ENCODE results near the gene SETBP1. TPM values are rescaled to one million over a fixed set of nuclear protein-coding genes. Genes with fewer than 3 reads are reported as not detected.

SETBP1 gene
- total and polyA plus RNA-seq, 2 of the 8 experiments (the other 6 are each of a cell fraction or from before 2014, with no cell fraction given): 2.0 to 6.5 TPM

- H3K9me3 ChIP-seq (ENCODE audit: insufficient read depth in 2 of 2, low read depth in 1 of 2, low read length in 1 of 2): no peaks in the 10 kb centered on the region
- CTCF ChIA-PET (ENCODE audit: partially characterized antibody): interaction anchor here (0.6 kb wide), 1 partner anchor 612 kb away, joined by 3 read pairs; no protein-coding TSS in a partner anchor
- no peak overlapping the region for H2BK20ac ChIP-seq (ENCODE audit: low read length)
- WGBS, 2 experiments (ENCODE audit: extremely low coverage in 1 of 2, insufficient coverage in 1 of 2, insufficient read length in 1 of 2, insufficient replicate concordance in 2 of 2, low coverage in 1 of 2, low lambda C conversion rate in 2 of 2, missing lambda C conversion rate in 1 of 2): 86% methylated on average over 3 of the region's 3 CpGs; no CpG with 5 or more reads in 1 of the 2 experiments
- H3K23me2 ChIP-seq (ENCODE audit: low read depth, low read length): no peaks in the 10 kb centered on the region
- no peak overlapping the region for H2BK15ac ChIP-seq (ENCODE audit: low read length)
- no peaks in the 10 kb centered on the region for H3K27me3 ChIP-seq (replicated peaks in 1 of 4; ENCODE audit: control insufficient read depth in 3 of 4, extremely low read depth in 1 of 4, insufficient read depth in 3 of 4, low read length in 3 of 4)
- POLR2A ChIA-PET (ENCODE audit: partially characterized antibody): no interaction called here
- no peak overlapping the region for H4K91ac ChIP-seq (replicated peaks; ENCODE audit: insufficient read length, low read length)
- no peak overlapping the region for H3K4ac ChIP-seq (replicated peaks; ENCODE audit: insufficient read length, low read depth, low read length)
- H2BK5ac ChIP-seq (ENCODE audit: low read depth, low read length): no peak overlapping the region
- no peak for DNase-seq (ENCODE audit: low read depth in 1 of 2, low spot score in 2 of 2)
- no peak for FAIRE-seq
- H3K14ac ChIP-seq (ENCODE audit: insufficient read length): no peak overlapping the region
- H3K27ac ChIP-seq (ENCODE audit: low read depth, low read length): no peak overlapping the region
- H3K4me2 ChIP-seq (ENCODE audit: insufficient read depth in 1 of 2, low read depth in 2 of 2, low read length in 2 of 2): no peak overlapping the region
- H2BK120ac ChIP-seq (replicated peaks; ENCODE audit: low read depth, low read length): no peak overlapping the region
- no peak overlapping the region for H4K8ac ChIP-seq (ENCODE audit: extremely low read depth, insufficient read depth, low read length)
- no peak overlapping the region for H3K9ac ChIP-seq (replicated peaks in 1 of 4; ENCODE audit: extremely low read depth in 1 of 4, low read depth in 3 of 4, low read length in 3 of 4)
- no peak overlapping the region for H2AFZ ChIP-seq (ENCODE audit: low read length)
- no peak overlapping the region for H2BK12ac ChIP-seq (ENCODE audit: low read depth, low read length)
- H4K20me1 ChIP-seq (replicated peaks in 1 of 2; ENCODE audit: control insufficient read depth in 1 of 2, insufficient read depth in 2 of 2, low read length in 2 of 2): no peaks in the 10 kb centered on the region
- H3K36me3 ChIP-seq (ENCODE audit: control insufficient read depth in 2 of 4, insufficient read depth in 4 of 4, low read length in 3 of 4): no peaks in the 10 kb centered on the region
- no peak overlapping the region for H3K23ac ChIP-seq (ENCODE audit: insufficient read length)
- no peak overlapping the region for H3K4me3 ChIP-seq (ENCODE audit: extremely low read depth in 1 of 4, insufficient read depth in 2 of 4, low read depth in 3 of 4, low read length in 4 of 4)
- no peaks in the 10 kb centered on the region for H3K79me1 ChIP-seq (ENCODE audit: low read depth, low read length)
- no peaks in the 10 kb centered on the region for H3K79me2 ChIP-seq (ENCODE audit: control insufficient read depth in 1 of 2, insufficient read depth in 2 of 2, low read length in 2 of 2)
- no peak overlapping the region for H3K18ac ChIP-seq (ENCODE audit: extremely low read depth, low read length)
- peaks cover 0 to 5% (median 0%) of the 10 kb centered on the region in 4 experiments; a peak in 1 of 7 replicates for H3K4me1 ChIP-seq (replicated peaks in 1 of 4; ENCODE audit: control insufficient read depth in 3 of 4, insufficient read depth in 4 of 4, low read length in 3 of 4)
- H3K56ac ChIP-seq (replicated peaks; ENCODE audit: insufficient read length, low read depth, low read length): no peak overlapping the region
- H4K5ac ChIP-seq (ENCODE audit: insufficient read length, low read depth, low read length): no peak overlapping the region
- H2AK5ac ChIP-seq (ENCODE audit: low read depth, low read length): no peak overlapping the region
- TF ChIP-seq BACH1 (IDR thresholded peaks at IDR 0.05; ENCODE audit: low read length) (no peak), ATF2 (IDR thresholded peaks at IDR 0.05; ENCODE audit: low read length) (no peak)
Observed at GRCh38 chr18:44673256-44673880, 7.3 kb upstream of the SETBP1 start.

Data from H1 (cell line).